AG09309 (cell line): ENCODE data around the gene NPY5R.

ENCODE experiments used
- DNase-seq: peaks from one replicate; pipeline ENCODE4 v3.0.0-alpha.2; 2010; ENCODE audit warnings: low read depth
- H3K4me3 ChIP-seq: 2 replicates; pipeline ENCODE4 v1.5.1; 2011; ENCODE audit warnings: mild to moderate bottlenecking, low read depth, low read length, moderate library complexity; ENCODE audit not compliant: control insufficient read depth
- CTCF ChIP-seq: IDR thresholded peaks from 2 replicates; pipeline ENCODE4 v1.5.1; 2011; ENCODE audit warnings: mild to moderate bottlenecking, low read depth, low read length, inconsistent platforms; ENCODE audit not compliant: insufficient read depth, control insufficient read depth; ENCODE audit errors: missing control alignments

Gene NPY5R

GRCh38 chr4:163330916-163331628 is 12.6 kb upstream of the NPY5R start:
- DNase-seq, result no peak
- no peak overlapping the region for H3K4me3 ChIP-seq
- TF ChIP-seq CTCF, result no peak

GRCh38 chr4:163331629-163332376 is 11.9 kb upstream of the NPY5R start:
- H3K4me3 ChIP-seq, result peak overlapping the region; percentile 60
- no peak for DNase-seq
- no peak for TF ChIP-seq CTCF

GRCh38 chr4:163332526-163333406 is 10.9 kb upstream of the NPY5R start, which contains the start of gene NPY1R:
Gene NPY1R (minus strand): TSS chr4:163332596. CDS start chr4:163326554, 6,042 bp downstream.
- DNase-seq, result peak; percentile 41
- peak; percentile 80 for TF ChIP-seq CTCF
- H3K4me3 ChIP-seq, result peak within 1 kb of the TSS; percentile 60

GRCh38 chr4:163335384-163335783 is 8.3 kb upstream of the NPY5R start:
- no peak overlapping the region for H3K4me3 ChIP-seq
- TF ChIP-seq CTCF, result no peak
- DNase-seq, result no peak

- no peak overlapping the region for H3K4me3 ChIP-seq
- TF ChIP-seq CTCF, result no peak
- DNase-seq, result no peak
Observed at GRCh38 chr4:163344147-163345125, 744 bp downstream of the NPY5R start.

GRCh38 chr4:163350672-163351071 is 7.0 kb downstream of the NPY5R start:
- no peak for TF ChIP-seq CTCF
- no peak overlapping the region for H3K4me3 ChIP-seq
- no peak for DNase-seq
